GM19238 (cell line): ENCODE measurements around the gene PCYT2.
"Not testable (repeated sequence)": the region's sequence is repeated elsewhere in the genome, so short reads cannot be mapped to it uniquely, and the experiment has no call there.

Source experiments
- DNase-seq: peaks from one replicate; pipeline ENCODE4 v3.0.0; 2011; ENCODE audit warnings: low spot score; ENCODE audit not compliant: insufficient read length

Gene PCYT2

DNA sequence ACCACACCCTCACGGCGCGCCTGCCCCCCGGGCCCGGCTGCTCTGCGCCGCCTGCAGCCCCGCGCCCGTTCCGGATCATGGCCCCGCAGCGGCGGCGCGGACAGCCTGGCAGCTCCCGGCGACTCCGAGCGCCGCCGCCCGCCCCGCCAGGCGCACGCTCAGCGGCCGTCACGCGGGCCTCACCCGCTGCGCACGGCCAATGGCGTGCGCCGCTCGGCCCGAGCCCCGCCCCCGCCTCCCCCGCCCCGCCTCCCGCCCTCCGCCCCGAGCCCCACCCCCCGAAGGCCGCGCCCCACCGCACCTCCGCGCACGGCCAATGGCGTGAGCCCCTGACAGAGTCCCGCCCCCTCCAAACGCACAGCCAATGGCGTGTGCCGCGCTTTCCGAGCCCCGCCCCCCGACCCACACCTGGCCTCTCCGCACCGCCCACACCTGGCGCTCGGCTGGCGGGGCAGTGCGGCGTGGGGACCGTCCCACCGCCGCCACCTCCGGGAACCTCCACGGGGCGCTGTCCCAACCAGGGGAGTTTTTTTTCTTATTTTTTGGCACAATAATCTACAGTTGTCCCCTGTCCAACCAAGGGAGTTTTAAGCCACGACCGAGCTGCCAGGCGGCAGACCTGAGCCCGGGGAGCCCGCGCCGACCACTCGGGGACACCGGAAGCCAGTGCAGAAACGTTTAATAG lies at the start of gene PCYT2:
PCYT2 (minus strand) TSS at position 123 of the 685 bp plus-strand sequence; CDS start at position 79, 44 bp downstream.
- peak; percentile 100 for DNase-seq

DNA sequence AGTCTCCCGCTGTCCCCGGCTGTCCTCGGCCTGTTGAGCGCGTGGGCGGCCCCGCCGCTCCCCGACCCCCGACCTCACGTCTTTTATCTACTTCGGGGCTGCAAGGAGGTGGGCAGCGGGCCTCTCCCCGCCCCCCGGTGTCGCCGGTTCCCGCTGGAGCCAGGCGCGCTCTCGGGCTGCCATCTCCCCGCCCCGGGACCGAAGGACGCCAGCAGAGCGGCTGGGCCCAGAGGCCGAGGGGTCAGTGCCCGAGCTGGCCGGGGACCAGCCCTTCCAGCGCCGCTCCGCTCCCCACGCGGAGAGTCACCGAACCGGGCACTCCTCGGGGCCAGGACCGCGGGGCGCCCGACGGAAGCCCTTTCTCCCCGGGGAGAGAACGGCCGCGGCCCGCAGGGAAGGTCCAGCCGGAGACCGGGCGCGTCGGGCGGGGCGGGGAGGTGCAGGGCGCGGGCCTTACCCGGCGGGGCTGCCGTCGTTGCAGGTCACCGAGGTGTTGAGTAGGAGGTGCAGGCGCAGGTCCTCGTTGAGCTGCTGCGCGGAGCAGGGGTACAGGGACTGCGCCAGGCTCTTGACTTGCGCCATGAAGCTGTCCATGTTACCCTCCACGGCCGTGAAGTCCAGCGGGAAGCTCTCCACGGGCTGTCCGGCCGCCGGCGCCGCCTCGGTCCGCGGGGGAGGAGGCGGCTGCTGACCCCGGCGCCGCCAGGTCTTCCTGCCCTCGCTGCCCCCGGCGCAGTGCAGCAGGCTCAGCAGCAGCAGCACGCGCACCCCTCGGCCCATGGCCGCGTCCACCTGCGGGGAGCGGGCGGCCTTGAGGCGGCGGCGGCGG lies 49.1 kb upstream of the PCYT2 start:
- DNase-seq = no peak

DNA sequence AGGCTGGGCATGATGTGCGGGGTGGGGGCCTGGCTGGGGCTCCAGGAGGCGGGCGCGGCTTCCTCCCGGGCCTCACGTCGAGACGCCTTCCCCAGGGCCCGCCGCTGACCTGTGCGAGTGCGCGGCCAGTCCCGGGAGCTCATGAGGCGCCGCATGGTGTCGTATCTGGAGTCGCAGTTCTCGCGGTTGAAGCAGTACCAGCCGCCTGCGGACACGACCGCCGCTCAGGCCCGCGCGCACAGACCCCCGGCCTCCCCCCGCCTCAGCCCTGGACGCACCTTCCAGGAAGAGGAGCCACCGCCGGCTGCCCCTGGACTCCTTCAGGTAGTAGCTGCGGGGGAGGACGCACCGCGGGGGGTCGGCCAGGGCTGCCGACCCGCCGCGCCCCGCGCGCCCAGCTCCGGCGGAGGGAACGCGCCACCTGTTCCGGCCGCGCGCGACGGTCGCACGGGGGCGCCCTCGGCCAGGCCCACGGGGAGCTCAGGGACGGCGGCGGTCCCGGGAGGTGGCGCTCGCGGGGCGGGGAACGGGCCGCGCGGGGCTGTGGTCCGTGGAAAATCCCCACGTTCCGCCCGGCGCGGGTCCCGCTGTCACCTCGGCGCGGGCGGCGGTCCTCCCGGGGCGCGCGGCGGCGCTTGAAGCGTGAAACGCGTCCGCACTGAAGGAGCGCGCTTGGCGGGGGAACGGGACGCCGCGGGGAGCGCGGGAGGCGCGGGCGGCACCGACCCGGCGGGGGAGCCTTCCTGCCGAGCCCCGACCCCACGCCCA lies 48.3 kb upstream of the PCYT2 start:
- DNase-seq = peak; percentile 79

DNA sequence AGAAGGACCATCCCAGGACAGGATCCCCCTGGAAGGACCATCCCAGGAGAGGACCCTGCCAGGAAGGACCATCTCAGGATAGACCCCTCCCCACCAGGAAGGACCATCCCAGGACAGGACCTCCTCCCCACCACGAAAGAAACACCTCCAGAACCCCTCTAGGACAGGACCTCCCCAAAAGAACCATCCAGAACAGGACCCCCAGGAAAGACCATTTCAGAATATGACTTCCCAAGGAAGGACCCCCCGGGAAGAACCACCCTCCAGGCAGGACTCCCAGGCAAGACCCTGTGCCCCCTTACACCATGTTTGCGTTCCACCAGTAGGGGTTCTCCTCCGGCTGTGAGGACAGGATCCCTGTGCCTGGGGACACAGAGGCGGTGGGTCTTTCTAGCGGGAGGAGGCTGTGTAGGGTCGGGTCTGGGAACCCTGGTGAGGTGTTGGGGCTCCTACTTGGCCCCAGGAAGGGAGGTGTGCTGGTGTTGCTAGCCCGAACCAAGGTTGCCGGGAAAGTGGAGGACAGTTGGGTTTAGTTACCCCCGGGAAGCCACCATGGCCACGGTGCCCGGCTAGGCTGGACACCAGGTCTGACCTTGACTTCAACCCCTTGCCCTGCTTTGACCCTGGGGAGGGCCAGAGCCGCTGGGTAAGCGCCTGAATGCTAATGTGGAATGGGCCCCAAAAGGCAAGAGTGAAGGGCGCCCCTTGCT lies 47.6 kb upstream of the PCYT2 start:
- DNase-seq = no peak

DNA sequence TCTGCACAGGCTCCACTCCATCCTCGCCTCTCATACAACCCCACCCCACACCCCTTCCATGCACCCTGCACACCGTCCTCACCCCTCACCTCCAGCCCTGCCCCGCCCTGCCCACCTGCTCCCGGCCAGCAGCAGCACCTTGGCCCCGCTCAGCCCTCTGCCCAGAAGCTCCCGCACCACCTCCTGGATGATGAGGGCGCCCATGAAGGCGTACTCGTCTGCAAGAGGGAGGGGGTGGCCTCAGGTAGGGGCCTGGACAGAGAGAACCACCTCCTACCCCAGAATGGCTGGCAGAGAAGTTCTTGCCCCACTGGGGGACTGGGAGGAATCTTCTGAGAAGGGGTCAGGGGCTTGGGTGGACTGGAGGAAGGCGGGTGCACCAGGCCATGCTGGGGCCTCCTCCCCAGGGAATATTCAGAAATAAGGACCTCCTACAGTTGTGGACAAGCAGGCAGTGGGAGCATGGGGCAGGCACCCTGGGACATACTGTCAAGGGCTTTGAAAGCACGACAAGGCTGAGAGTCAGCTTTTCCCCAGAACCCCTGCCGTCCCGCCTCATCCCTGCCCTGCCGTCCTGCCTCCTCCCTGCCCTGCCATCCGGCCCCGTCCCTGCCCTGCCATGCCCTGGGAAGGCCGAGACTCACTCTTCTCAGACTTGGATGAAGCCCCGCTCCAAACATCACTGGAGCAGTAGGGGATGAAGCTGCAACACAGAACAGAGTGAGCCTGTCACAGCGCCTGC lies 46.7 kb upstream of the PCYT2 start:
- DNase-seq = no peak

DNA sequence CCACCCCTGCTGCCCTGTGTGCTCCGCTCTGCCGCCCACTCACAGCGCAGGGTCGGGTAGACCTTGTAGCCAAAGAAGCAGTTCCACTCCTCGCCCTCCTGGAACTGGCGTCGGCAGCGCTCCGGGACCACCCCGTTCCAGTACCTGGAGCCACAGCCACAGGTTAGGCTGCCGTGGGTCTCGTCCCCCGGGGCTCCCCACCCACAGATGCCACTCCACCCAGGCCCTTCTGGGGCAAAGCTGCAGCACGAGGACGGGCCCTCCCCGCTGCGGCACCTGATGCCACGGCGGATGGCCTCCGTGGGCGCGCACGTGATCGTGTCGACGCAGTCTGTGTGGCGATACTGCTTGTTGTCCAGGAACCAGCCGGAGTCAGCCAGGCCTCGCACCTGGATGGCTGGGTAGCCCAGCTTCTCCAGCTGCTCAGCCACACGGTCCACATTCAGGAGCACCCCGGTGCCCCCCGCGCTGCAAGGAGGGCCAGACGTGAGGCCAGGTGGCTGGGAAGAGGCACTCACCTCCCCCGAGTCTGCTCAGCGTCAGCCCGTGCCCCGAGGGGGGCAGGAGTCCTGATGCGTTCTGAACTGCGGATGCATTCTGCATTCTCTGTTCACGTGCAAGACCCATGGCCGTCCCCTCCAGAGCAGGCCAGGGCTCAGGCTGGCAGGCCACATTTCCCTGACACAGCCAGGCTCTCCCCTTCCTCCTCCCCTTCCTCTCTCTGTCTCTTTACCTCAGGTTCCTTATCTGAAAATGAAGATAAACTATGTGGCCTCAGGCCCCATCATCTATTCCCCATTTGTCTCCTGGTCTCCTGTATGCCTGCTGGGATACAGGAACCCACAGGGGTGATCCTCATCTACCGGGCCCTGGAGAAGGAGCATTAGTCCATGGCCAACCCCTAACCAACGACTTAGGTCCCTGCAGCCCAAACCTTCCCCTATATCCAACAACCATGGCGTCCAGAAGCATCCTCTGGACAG lies 45.7 kb upstream of the PCYT2 start:
- DNase-seq = no peak

DNA sequence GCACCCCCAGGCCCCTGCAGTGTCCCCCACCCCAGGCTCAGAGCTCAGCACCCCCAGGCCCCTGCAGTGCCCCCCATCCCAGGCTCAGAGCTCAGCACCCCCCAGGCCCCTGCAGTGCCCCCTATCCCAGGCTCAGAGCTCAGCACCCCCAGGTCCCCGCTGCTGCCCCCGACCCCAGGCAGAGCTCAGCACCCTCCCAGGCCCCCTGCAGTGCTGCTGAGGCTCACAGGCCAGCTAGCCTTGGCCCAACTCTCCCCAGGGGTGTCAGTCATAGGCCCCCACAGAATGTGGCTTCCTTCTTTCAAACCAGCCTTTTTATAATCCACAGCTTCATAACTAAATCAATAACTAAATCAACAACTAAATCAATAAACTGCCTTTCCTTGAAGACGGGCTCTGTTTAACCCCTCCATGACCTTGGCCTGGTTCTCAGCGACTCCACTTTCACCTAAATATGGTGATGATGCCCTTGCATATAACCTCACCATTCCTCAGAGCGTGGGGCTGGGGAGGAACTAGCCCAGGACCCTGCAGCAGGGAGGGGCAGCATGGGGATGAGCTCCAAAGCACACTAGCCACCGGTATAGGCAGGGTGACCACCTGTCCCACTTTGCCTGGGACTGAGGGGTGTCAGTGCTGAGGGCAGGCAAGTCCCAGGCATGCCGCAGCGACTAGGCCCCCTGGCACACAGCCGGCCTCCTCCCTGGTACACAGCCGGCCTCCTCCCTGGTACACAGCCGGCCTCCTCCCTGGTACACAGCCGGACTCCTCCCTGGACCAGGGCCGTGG lies 44.8 kb upstream of the PCYT2 start:
- no peak for DNase-seq

DNA sequence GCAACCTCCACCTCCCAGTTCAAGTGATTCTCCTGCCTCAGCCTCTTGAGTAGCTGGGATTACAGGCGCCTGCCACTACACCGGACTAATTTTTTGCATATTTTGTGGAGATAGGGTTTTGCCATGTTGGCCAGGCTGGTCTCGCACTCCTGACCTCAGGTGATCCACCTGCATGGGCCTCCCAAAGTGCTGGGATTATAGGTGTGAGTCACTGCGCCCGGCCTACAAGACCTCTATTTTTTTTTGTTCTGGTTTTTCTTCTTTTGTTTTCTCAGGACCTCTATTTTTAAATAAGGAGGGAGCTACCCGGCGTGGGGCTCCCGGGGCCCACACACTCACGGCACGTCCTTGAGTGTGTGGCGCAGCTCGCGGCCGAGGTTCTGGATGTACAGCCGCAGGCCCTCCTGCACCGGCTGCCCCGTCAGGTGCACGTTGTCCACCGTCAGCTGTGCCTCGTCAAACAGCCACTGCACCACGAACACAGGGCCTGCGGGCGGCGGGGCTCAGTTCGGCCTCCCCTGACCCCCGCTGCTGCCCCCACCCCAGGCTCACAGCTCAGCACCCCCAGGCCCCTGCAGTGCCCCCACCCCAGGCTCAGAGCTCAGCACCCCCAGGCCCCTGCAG lies 44.0 kb upstream of the PCYT2 start:
- DNase-seq = no peak

DNA sequence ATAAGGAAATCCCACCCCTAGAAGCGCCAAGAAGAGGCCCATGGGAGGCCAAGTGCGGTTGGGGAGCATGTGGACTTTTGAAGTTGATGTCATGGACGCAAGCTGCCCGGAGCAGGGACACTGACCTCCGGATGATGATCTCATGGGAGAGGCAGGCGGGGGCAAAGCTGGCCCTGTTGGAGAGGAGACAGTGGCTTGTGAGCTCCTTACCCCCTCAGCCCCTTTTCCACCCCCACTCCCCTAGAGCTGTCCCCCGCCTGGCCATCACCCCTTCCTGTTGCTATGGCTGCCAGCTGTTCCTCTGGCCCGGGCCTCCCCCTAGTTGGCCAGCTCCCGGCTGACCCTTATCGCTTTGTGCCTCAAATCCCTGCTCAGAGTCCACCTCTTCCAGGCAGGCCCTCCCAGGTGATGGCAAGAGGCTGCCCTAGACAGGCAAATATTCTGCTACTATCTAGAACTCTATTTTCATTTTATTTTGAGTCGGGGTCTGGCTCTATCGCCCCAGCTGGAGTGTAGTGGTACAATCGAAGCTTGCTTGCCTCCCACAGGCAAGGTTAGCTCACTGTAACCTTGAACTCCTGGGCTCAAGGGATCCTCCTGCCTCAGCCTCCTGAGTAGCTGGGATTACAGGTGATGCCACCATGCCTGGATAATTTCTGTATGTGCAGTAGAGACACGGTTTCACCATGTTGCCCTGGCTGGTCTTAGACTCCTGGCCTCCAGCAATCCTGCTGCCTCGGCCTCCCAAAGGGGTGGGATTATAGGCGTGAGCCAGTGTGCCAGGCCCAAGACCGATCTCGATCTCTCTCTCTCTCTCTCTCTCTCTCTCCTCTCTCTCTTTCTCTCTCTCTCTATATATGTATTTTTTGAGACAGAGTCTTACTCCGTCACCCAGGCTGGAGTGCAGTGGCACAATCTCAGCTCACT lies 43.2 kb upstream of the PCYT2 start:
- no peak for DNase-seq

DNA sequence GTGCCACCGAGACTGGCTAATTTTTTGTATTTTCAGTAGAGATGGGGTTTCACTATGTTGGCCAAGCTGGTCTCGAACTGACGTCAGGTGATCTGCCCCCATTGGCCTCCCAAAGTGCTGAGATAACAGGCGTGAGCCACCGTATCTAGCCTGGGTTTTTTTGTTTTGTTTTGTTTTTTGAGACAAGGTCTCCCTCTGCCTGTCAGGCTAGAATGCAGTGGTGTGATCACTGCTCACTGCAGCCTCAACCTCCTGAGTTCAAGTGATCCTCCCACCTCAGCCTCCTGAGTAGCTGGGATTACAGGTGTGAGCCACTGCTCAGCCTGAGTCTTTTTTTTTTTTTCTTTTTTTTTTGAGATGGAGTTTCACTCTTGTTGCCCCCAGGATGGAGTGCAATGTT lies 42.2 kb upstream of the PCYT2 start:
- not testable (repeated sequence) for DNase-seq

DNA sequence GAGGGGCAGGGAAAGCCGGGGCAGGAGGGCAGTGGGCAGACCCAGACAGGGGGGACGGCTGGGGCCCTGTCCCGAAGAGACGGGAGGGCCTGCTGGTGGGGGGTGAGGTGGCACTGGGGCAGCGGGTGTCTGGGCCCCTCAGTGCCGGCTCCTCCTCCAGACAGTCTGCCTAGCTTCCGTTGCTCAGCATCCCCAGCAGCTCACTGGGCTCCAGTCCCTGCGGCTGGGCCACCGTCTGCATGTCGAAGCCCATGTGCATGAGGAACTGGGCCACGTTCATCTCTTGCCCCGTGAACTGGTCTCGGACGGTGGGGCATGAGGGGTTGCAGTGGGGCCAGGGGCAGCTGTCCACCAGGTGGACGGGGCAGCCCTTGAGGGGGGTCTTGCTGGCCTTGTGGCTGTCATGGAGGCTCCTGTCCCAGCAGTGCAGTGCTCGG lies 41.6 kb upstream of the PCYT2 start:
- DNase-seq = no peak

DNA sequence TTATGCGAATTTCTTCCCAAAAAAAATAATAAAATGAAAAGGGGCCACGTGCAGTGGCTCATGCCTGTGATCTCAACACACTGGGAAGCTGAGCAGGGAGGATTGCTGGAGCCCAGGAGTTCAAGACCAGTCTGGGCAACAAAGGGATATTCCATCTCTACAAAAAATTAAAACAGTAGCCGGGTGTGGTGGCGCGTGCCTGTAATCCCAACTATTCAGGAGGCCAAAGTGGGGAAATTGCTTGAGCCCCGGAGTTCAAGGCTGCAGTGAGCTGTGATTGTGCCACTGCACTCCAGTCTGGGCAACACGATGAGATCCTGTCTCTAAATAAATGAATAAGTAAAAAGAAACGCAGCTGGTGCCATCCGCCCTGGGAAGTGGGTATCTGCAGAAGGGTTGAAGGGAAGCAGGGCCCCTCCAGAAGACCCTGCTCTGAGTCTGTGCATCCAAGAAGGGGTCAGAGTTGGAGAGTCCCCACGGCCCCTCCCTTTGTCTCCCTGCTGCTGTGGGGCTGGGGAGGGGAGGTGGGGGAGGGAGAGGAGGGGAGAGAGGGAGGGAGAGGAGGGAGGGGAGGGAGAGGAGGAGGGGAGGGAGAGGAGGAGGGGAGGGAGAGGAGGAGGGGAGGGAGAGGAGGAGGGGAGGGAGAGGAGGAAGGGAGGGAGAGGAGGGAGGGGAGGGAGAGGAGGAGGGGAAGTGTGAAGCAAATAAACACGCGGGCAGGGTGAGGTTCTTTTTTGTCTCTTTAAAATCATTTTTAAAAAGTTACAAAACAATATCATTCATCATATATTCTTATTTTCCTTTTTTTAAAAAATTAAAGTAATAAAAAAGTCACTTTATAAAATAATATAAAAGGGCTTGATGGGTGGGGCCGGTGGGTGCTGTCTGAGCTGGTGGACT lies 40.8 kb upstream of the PCYT2 start:
- no peak for DNase-seq

DNA sequence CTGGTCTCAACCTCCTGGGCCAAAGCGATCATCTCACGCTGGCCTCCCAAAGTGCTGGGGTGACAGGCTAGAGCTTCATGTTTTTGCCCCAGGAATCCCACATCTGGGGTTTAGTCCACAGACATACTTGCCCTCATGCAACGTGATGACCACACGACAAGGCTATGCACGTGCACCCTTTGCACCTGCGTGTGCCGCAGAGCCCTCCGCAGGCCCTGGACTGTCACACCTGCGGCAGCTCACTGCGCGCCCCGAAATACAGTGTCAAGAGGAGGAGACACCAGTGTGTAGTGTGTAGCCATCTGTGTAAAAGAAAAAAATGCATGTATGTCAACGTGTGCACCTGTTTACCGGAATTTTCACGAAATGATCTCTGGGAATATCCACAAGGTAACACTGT lies 39.3 kb upstream of the PCYT2 start:
- no peak for DNase-seq

DNA sequence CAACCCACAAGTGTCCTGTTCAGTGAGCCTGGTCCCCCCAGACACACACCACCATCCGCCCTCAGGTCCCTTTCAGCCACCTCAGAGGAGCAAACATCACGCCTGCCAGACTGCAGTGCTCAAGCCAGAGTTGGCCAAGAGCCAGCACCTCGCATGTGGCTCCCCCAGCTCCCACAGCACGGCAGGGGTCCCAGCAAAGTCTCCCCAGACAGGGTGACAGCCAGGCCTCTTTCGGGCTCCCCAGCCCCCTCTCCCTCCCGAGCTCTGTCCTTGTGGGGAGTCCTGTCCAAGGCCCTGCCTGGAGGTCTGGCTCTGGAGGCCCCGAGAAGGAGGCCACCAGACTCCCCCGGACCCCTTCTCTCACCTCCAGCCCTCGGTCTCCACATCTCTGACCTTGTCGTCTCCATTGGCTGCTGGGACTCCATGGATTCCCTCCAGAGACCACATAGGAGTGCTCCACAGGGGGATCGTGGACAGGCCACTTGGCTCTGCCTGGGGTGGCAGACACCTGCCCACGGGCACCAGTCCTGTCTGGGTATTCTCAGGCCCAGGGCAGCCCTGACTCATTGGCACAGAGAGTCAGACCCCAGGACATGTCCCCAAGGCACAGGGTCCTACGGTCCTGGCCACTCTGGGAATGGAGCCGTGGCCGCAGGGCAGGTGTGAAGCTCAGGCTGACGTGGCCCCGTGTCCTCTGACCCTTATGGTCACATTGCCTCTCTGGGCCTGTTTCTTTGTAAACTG lies 37.6 kb upstream of the PCYT2 start:
- DNase-seq = no peak

DNA sequence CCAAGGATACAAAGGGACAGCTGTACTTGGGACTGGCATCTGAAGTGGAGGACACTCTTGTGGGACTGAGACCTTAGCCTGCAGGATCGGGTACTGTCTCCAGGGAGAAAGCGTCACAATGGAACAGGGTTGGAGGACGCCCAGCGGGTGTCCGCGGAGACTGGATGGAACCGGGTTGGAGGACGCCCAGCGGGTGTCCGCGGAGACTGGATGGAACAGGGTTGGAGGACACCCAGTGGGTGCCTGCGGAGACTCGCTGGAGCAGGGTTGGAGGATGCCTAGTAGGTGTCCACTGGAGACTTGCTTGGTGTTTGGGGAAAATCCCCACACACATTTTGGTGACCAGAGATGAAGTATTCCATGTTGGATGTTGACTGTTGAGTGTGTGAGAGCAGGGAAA lies 36.0 kb upstream of the PCYT2 start, which contains the start of gene MYADML2:
MYADML2 (minus strand) TSS at position 45 of the 400 bp plus-strand sequence. CDS start 5,492 bp downstream, outside the sequence.
- no peak for DNase-seq
